ENCODE results near the gene STPG3.
A peak's percentile ranks its signal among the peaks of the same experiment; 100 is the strongest.

STPG3 gene

GRCh38 chr9:137263506-137263905, 12.4 kb downstream of the STPG3 start:
- no peak overlapping the region for H3K27ac ChIP-seq (ENCODE audit: low read depth, low read length)
- no peak overlapping the region for H3K4me3 ChIP-seq (ENCODE audit: low read length)
- H3K9ac ChIP-seq (ENCODE audit: low read length) = no peak overlapping the region
- H3K36me3 ChIP-seq (ENCODE audit: control insufficient read depth, insufficient read depth, low read length) = peaks cover 32% of the 10 kb centered on the region
- no peaks in the 10 kb centered on the region for H3K4me1 ChIP-seq (ENCODE audit: control insufficient read depth, insufficient read depth, low read length)
- H3K27me3 ChIP-seq (ENCODE audit: control insufficient read depth, insufficient read depth, low read length) = no peaks in the 10 kb centered on the region

GRCh38 chr9:137264067-137264466, 13.0 kb downstream of the STPG3 start:
- Histone ChIP-seq H3K36me3 (ENCODE audit: control insufficient read depth, insufficient read depth, low read length) (peaks cover 38% of the 10 kb centered on the region), H3K27ac (ENCODE audit: low read depth, low read length) (no peak overlapping the region), H3K27me3 (ENCODE audit: control insufficient read depth, insufficient read depth, low read length) (no peaks in the 10 kb centered on the region), H3K4me1 (ENCODE audit: control insufficient read depth, insufficient read depth, low read length) (peaks cover 4% of the 10 kb centered on the region), H3K9ac (ENCODE audit: low read length) (no peak overlapping the region), H3K4me3 (ENCODE audit: low read length) (no peak overlapping the region)

DNA sequence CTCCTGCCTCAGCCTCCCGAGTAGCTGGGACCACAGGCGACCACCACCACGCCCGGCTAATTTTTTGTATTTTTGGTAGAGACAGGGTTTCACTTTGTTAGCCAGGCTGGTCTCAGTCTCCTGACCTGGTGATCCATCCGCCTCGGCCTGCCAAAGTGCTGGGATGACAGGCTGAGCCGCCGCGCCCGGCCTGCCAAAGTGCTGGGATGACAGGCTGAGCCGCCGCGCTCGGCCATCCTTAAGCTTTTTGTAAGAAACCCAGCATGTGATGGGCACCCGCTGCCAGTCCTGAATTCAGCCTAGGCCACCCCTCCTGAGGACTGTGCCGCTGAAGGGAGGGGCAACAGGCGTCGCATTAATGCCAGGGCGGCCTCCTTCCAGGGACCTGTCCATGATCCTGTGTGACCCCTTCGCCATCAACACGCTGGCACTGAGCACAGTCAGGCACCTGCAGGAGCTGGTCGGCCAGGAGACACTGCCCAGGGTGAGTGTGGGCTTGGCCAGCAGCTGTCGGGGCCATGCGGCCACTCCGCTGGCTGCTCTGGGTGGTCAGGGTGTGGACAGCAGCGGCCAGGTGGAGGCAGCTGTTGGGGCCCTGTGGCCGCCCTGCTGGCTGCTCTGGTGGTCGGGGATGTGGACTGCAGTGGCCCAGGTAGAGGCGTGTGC, 14.5 kb downstream of the STPG3 start:
- Histone ChIP-seq H3K4me1 (ENCODE audit: control insufficient read depth, insufficient read depth, low read length) (peaks cover 9% of the 10 kb centered on the region), H3K4me3 (ENCODE audit: low read length) (no peak overlapping the region), H3K27me3 (ENCODE audit: control insufficient read depth, insufficient read depth, low read length) (no peaks in the 10 kb centered on the region), H3K36me3 (ENCODE audit: control insufficient read depth, insufficient read depth, low read length) (peaks cover 35% of the 10 kb centered on the region), H3K9ac (ENCODE audit: low read length) (no peak overlapping the region), H3K27ac (ENCODE audit: low read depth, low read length) (no peak overlapping the region)

DNA sequence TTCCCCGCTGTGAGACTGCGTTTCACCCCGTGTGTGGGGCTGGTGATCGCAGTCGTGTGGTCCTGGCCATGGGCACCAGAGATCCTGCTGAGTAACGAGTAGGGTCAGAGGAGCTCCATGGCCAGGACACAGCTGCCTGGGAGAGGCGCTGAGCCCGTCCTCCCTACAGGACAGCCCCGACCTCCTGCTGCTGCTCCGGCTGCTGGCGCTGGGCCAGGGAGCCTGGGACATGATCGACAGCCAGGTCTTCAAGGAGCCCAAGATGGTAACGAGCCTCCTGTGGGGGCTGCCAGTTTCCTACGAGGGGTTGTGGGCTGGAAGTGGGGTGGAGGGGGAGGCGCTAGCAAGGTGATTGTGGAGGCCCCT, 15.1 kb downstream of the STPG3 start:
- peaks cover 9% of the 10 kb centered on the region for H3K4me1 ChIP-seq (ENCODE audit: control insufficient read depth, insufficient read depth, low read length)
- H3K36me3 ChIP-seq (ENCODE audit: control insufficient read depth, insufficient read depth, low read length) = peaks cover 39% of the 10 kb centered on the region

DNA sequence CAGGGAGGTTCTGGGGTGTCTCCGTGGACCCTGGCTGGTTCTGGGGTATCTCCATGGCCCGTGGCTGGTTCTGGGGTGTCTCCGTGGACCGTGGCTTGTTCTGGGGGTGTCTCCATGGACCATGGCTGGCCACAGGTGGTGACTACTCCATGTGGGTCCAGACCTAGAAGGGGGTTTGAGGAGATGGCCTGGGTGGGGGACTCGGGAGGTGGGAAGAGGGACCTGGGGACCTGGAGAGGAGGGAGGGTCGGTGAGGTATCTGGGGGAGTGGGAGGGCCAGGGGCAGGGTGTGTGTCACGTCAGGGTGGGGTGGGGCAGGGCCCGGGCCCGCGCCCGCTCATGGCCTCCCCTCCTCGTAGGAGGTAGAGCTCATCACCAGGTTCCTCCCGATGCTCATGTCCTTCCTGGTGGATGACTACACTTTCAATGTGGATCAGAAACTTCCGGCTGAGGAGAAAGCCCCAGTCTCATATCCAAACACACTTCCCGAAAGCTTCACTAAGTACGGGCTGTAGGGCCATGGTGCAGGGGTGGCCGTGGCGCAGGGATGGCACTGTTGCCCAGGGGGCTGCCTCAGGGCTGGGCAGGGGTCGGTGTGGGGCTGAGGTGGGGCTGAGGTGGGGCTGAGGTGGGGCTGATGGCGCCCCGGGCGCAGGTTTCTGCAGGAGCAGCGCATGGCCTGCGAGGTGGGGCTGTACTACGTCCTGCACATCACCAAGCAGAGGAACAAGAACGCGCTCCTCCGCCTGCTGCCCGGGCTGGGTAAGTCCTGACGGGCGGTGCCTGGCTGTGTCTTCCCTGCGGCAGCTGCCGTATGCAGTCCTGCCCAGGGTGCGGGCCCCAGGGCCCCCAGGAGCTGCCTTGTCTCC, 15.7 kb downstream of the STPG3 start:
- Histone ChIP-seq H3K36me3 (ENCODE audit: control insufficient read depth, insufficient read depth, low read length) (peaks cover 39% of the 10 kb centered on the region), H3K27ac (ENCODE audit: low read depth, low read length) (no peak overlapping the region)

More for the DNA sequence above, 15.1 kb downstream of the STPG3 start:
- H3K27me3 ChIP-seq (ENCODE audit: control insufficient read depth, insufficient read depth, low read length) = no peaks in the 10 kb centered on the region
- H3K27ac ChIP-seq (ENCODE audit: low read depth, low read length) = no peak overlapping the region
- no peak overlapping the region for H3K9ac ChIP-seq (ENCODE audit: low read length)
- no peak overlapping the region for H3K4me3 ChIP-seq (ENCODE audit: low read length)

GRCh38 chr9:137267933-137268355, 16.9 kb downstream of the STPG3 start:
- Histone ChIP-seq H3K4me1 (ENCODE audit: control insufficient read depth, insufficient read depth, low read length) (peaks cover 9% of the 10 kb centered on the region), H3K9ac (ENCODE audit: low read length) (no peak overlapping the region), H3K36me3 (ENCODE audit: control insufficient read depth, insufficient read depth, low read length) (peaks cover 48% of the 10 kb centered on the region), H3K4me3 (ENCODE audit: low read length) (no peak overlapping the region), H3K27ac (ENCODE audit: low read depth, low read length) (no peak overlapping the region), H3K27me3 (ENCODE audit: control insufficient read depth, insufficient read depth, low read length) (no peaks in the 10 kb centered on the region)

More for the DNA sequence above, 15.7 kb downstream of the STPG3 start:
- Histone ChIP-seq H3K27me3 (ENCODE audit: control insufficient read depth, insufficient read depth, low read length) (no peaks in the 10 kb centered on the region), H3K4me3 (ENCODE audit: low read length) (no peak overlapping the region), H3K9ac (ENCODE audit: low read length) (no peak overlapping the region), H3K4me1 (ENCODE audit: control insufficient read depth, insufficient read depth, low read length) (peaks cover 9% of the 10 kb centered on the region)

DNA sequence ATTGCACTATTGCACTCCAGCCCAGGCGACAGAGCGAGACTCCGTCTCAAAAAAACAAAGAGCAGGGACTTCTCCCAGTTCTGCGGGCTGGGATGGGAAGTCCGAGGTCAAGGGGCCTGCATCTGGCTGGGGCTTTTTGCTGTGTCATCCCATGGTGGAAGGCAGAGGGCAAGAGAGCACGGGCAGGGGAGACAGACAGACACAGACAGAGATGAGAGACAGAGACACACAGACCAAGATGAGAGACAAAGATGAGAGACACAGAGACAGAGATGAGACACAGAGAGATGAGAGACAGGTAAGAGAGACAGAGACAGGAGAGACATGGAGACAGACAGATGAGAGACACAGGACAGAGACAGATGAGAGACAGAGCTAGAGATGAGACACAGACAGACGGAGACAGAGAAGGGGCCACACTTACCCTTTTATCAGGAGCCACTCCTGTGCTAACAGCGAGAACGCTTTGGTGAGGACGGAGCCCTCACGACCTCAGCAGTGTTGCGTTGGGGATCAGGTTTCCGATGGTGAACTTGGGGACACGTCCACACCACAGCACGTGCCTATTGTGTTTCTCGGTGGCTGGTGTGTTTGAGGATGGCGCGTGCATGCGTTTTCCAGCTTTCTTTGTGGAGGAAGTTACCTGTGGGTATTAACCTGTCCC, 17.6 kb downstream of the STPG3 start:
- peaks cover 9% of the 10 kb centered on the region for H3K4me1 ChIP-seq (ENCODE audit: control insufficient read depth, insufficient read depth, low read length)
- H3K4me3 ChIP-seq (ENCODE audit: low read length) = peak overlapping the region; percentile 20
- no peaks in the 10 kb centered on the region for H3K27me3 ChIP-seq (ENCODE audit: control insufficient read depth, insufficient read depth, low read length)
- H3K36me3 ChIP-seq (ENCODE audit: control insufficient read depth, insufficient read depth, low read length) = peaks cover 48% of the 10 kb centered on the region
- H3K27ac ChIP-seq (ENCODE audit: low read depth, low read length) = peak overlapping the region; percentile 3
- no peak overlapping the region for H3K9ac ChIP-seq (ENCODE audit: low read length)

- Histone ChIP-seq H3K27ac (ENCODE audit: low read depth, low read length) (peak overlapping the region; percentile 3), H3K27me3 (ENCODE audit: control insufficient read depth, insufficient read depth, low read length) (no peaks in the 10 kb centered on the region), H3K9ac (ENCODE audit: low read length) (no peak overlapping the region), H3K4me3 (ENCODE audit: low read length) (peak overlapping the region; percentile 20), H3K4me1 (ENCODE audit: control insufficient read depth, insufficient read depth, low read length) (peaks cover 9% of the 10 kb centered on the region), H3K36me3 (ENCODE audit: control insufficient read depth, insufficient read depth, low read length) (peaks cover 46% of the 10 kb centered on the region)
These were observed 18.2 kb downstream of the STPG3 start for GRCh38 chr9:137269231-137269772.

DNA sequence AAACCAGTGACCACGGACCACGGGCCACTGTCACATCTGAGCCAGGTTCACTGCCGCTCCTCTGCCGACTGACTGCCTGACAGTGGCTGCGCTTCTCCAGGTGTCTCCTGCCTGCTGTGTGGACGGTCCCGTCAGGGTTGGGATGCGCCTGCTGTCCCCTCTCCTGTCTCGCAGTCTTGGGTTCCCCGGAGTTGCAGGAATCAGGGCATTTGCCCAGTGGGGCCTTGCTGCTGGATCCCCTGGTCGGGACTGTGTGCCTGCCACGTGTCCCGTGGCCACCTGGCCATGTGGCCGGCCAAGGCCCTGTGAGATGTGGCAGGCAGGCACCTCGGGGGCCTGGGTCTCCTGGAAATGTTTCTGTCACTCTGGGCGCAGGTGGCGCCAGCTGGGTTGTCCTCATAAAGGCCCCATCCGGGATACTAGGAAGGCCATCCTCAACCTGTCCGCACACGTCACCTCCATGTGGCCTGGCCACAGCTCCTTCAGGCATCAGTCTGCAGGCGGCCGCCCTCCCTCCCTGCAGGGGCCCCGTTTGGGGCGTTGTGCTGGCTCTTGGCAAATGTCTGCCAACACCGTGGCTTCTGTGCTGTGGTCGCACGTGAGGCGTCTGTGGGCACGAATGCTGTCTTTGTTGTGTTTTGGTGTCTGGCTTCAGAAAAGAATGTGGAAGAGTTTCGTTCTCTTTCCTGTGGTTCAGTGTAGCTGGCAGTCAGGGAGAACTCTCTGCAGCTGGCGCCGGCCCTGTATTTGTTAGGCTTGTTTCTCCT, 20.0 kb downstream of the STPG3 start:
- H3K36me3 ChIP-seq (ENCODE audit: control insufficient read depth, insufficient read depth, low read length) = peaks cover 36% of the 10 kb centered on the region
- H3K4me3 ChIP-seq (ENCODE audit: low read length) = no peak overlapping the region
- H3K4me1 ChIP-seq (ENCODE audit: control insufficient read depth, insufficient read depth, low read length) = peaks cover 9% of the 10 kb centered on the region
- no peaks in the 10 kb centered on the region for H3K27me3 ChIP-seq (ENCODE audit: control insufficient read depth, insufficient read depth, low read length)
- no peak overlapping the region for H3K27ac ChIP-seq (ENCODE audit: low read depth, low read length)
- H3K9ac ChIP-seq (ENCODE audit: low read length) = no peak overlapping the region

- Histone ChIP-seq H3K27ac (ENCODE audit: low read depth, low read length) (no peak overlapping the region), H3K27me3 (ENCODE audit: control insufficient read depth, insufficient read depth, low read length) (no peaks in the 10 kb centered on the region), H3K4me1 (ENCODE audit: control insufficient read depth, insufficient read depth, low read length) (peaks cover 12% of the 10 kb centered on the region), H3K4me3 (ENCODE audit: low read length) (no peak overlapping the region), H3K9ac (ENCODE audit: low read length) (no peak overlapping the region), H3K36me3 (ENCODE audit: control insufficient read depth, insufficient read depth, low read length) (peaks cover 32% of the 10 kb centered on the region)
These were observed 20.6 kb downstream of the STPG3 start for GRCh38 chr9:137271696-137272076.

- Histone ChIP-seq H3K9ac (ENCODE audit: low read length) (no peak overlapping the region), H3K36me3 (ENCODE audit: control insufficient read depth, insufficient read depth, low read length) (peaks cover 29% of the 10 kb centered on the region), H3K4me3 (ENCODE audit: low read length) (no peak overlapping the region), H3K4me1 (ENCODE audit: control insufficient read depth, insufficient read depth, low read length) (peaks cover 14% of the 10 kb centered on the region), H3K27me3 (ENCODE audit: control insufficient read depth, insufficient read depth, low read length) (no peaks in the 10 kb centered on the region), H3K27ac (ENCODE audit: low read depth, low read length) (no peak overlapping the region)
These were observed 21.4 kb downstream of the STPG3 start for GRCh38 chr9:137272241-137273094.
